Raji (cell line): Measurements from ENCODE around the gene TNFAIP1.

ENCODE experiments used
- POLR2A ChIP-seq: IDR thresholded peaks from 2 replicates; pipeline ENCODE4 v1.6.1; 2011; ENCODE audit warnings: low read depth, low read length, control low read depth; ENCODE audit not compliant: insufficient read depth

Gene TNFAIP1, protein sequence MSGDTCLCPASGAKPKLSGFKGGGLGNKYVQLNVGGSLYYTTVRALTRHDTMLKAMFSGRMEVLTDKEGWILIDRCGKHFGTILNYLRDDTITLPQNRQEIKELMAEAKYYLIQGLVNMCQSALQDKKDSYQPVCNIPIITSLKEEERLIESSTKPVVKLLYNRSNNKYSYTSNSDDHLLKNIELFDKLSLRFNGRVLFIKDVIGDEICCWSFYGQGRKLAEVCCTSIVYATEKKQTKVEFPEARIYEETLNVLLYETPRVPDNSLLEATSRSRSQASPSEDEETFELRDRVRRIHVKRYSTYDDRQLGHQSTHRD

DNA sequence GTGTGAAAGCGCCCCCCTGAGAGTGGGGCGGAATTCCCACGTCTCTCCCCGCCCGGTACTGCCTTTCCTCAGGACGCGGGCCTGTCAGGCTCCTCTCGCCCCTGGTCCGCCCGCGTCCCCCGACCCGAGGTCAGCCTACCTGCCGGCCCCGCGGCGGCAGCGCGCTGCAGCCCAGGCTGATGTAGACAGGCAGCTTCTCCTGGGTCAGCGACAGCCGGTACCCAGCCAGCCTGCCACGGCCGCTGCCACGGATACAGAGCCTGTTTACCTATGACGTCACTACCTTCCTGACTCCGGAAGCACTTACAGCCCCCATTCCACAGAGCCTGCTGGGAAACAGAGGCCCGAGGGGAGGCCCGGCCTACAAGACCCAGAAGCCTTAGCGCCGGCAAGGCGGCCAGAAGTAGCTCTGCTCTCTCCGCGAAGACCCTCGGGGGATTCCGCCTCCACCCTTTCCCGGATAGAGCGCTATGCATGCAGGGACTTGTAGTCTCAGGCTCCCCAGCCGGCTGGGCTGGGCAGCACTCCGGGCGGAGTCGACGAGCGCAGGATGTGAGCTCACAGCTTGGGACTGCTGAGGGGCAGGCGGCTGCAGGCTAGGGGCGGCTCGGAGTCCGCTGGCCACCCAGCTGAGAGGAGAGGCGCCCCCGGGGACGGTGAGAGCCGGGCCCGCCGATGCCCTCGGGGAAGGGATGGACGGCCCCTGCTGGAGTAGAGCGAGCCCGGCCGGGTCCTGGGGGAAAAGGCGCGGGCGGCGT, at the start of gene TNFAIP1, which contains the start of gene IFT20:
Gene TNFAIP1, plus strand, starts transcription at position 561 of the 758 bp plus-strand sequence. CDS start 3,761 bp downstream, outside the sequence.
Gene IFT20, minus strand, starts transcription at position 272 of the 758 bp plus-strand sequence. CDS start 3,487 bp downstream, outside the sequence.
- TF ChIP-seq POLR2A, result peak; percentile 87

DNA sequence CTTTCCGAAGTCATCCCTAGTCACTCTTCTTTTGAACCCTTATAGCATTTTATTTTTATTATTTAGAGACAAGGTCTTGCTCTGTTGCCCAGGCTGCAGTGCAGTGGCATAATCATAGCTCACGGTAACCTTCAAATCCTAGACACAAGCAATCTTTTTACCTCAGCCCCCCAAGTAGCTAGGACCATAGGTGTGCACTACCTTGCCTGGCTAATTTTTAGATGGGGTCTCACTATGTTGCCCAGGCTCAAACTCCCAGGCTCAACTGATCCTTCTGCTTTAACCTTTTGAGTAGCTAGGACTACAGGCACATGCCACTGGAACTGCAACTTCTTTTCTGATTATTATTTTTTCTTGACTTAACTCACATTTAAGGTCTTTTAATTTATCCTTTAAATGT, 49.6 kb upstream of the TNFAIP1 start:
- TF ChIP-seq POLR2A, result no peak

DNA sequence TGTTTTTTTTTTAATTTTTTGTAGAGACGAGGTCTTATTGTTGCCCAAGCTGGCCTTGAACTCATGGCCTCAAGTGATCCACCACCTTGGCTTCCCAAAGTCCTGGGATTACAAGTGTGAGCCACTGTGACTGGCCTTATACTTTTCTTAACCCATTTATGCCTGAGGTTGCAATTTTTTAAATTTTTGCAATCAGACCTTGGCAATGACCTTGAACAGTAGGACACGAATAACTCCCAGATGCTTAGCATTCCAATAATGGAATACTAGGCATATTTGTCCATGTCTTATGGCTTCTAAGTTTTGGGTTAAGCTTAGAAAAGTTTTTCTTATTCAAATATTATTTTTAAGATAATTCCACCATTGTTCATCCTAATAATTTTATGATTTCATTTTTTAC, 44.9 kb upstream of the TNFAIP1 start:
- TF ChIP-seq POLR2A, result no peak

DNA sequence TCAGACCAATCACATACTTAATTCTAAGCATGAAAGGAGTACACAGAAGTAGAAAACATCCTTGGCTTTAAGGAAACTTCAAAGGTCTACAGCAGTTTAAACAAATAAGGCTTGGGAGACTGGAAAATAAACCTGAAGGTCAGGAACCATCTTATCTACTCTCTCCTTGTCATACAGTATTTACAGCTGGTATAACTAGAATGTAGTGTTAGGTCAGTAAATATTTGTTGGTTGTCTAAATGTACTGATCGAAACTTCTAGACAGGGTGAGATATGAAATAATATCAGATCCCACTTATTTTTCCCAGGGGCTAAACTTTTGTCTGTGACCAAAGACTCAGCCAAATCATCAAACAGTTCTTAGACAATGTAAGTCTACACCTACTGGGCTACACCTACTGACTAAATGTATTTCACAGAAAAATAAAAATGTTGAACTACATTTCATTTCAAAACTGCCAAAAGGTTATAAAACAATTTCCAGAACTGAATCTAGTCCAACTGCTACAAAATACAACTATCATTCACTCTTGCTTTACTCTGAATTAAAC, 43.7 kb upstream of the TNFAIP1 start:
- no peak for TF ChIP-seq POLR2A

DNA sequence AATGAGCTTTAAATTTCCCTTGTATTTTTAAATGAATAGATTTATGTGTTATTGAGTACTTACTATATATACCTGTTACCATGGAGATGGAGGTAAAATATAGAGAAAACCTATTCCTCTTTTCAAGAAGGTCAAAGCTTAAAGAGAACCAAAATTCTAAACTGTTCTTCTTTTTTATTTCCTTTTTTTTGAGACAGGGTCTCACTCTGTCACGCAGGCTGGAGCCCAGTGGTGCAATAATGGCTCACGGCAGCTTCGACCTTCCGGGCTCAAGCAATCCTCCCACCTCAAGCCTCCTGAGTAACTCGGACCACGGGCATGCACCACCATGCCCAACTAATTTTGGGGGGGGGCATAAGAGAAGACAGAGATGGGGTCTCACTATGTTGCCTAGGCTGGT, 41.6 kb upstream of the TNFAIP1 start:
- no peak for TF ChIP-seq POLR2A

DNA sequence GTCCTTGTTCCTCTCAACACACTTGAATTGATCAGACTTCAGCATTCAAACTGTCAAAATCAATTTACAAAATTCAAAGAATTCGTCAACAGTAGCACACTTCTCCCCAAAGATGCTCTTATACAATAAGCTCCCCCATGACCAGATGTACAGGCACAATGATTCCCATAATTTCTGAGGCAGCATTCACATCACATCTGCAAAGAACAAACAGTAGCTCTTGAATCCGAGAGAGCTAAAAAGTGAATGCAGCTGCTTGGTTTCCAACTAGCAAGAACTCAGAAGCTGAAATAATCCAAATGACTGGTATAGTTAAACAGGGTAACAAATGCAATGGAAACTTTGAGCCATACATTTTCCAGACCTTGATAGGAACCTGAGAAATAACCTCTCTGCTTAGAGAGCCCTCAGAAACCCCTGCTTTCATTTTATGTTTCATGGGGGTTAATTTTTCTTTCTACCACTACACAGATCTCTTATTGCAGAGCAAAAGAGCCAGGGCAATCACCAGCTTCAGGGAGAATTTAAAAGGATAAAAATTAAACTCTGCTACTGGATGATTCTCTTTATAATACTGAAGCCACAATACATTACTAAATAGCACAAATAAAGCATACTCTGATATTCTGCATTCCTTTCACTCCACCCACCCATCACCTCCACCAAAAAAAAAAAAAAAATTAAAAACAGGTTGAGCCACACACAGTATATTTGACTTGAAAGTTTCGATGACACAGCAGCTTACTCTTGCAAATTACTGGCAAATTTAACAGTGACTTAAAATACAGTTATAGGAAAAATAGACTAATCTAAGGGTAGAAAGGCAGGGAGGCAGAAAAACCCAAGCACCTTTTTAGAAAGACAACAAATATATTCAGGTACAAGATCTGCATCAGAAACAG, 39.6 kb upstream of the TNFAIP1 start:
- no peak for TF ChIP-seq POLR2A

DNA sequence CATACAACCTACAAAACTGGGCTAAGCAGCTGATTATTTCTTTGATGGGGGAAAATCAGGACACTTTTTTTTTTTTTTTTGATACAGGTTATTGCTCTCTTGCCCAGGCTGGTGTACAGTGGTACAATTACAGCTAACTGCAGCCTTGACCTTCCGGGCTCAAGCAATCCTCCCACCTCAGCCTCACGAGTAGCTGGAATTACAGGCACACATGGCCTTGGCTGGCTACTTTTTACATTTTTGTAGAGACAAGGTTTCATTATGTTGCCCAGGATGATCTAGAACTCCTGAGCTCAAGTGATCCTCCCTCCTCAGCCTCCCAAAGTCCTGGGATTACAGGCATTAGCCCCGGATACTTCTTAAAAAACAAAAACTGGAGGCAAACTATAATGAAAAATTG, 37.1 kb upstream of the TNFAIP1 start:
- TF ChIP-seq POLR2A, result no peak

DNA sequence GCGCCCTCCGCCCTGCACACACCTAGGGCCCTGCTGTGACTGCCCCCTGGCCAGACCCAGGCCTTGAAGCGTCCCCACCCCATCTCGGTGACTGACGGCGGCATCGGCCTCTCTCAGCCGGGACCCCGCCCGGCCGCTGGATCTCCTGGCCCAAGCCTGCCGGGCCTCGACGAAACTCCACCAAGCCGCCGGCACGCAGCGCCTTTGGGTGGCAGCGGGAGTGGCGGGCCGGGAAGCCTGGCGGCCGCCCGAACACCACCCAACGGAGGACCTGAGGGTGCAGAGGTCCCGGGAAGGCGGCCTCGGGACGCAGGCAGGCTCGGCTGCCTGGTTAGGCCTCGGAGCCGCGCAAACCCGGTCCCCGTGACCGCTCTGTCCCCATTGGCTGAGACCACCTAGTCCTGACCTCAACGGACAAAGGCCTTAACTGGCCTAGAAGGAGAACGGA, 28.6 kb upstream of the TNFAIP1 start:
- no peak for TF ChIP-seq POLR2A

DNA sequence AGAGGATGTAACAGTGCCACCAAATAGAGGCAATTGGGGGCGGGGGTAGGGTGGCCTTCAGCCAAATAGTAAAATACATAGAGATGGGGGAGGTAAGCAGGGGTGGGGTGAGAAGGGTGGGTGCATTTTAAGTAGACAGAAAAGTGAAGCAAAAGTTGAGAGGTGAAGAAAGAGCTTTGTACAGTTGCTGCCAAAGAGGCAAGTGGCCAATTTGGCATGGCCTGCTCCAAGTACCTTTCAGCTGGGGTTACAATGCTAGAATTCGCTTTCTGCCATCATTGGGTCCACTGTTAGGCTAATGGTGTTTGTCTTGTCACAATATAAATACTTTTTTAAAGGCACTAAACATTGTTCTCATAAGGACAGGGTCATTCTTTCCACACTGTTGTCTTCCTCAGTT, 21.7 kb upstream of the TNFAIP1 start:
- no peak for TF ChIP-seq POLR2A

DNA sequence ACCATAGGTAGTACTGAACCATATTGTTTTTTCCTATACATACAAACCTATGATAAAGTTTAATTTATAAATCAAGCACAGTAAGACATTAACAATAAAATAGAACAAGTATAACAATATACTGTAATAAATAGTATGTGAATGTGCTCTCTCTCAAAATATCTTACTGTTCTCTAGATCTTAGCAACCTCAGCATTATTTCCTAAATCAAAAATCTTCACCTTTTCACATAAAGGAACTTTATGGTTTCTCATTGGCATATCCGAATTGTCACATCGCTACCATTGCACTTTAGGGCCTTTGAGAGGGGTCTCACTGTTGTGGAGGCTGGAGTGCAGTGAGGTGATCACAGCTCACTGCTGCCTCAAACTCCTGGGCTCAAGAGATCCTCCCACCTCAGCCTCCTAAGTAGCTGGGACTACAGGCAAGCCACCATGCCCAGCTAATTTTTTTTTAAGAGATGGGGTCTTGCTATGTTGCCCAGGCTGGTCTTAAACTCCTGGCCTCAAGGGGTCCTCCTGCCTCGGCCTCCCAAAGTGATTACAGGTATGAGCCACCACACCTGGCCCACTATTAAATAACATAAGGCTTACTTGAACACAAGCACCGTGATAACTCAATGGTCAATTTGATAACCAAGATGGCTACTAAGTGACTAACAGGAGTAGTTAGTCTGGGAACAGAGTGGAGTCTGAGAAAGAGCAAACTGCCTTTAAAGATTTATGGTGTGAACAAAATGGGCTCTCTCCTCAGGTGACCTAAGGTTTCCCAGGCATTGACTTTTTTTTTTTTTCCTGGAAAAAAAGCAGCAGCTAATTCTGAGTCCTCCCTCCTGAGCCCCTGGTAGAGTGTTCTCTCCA, 19.5 kb upstream of the TNFAIP1 start:
- no peak for TF ChIP-seq POLR2A

DNA sequence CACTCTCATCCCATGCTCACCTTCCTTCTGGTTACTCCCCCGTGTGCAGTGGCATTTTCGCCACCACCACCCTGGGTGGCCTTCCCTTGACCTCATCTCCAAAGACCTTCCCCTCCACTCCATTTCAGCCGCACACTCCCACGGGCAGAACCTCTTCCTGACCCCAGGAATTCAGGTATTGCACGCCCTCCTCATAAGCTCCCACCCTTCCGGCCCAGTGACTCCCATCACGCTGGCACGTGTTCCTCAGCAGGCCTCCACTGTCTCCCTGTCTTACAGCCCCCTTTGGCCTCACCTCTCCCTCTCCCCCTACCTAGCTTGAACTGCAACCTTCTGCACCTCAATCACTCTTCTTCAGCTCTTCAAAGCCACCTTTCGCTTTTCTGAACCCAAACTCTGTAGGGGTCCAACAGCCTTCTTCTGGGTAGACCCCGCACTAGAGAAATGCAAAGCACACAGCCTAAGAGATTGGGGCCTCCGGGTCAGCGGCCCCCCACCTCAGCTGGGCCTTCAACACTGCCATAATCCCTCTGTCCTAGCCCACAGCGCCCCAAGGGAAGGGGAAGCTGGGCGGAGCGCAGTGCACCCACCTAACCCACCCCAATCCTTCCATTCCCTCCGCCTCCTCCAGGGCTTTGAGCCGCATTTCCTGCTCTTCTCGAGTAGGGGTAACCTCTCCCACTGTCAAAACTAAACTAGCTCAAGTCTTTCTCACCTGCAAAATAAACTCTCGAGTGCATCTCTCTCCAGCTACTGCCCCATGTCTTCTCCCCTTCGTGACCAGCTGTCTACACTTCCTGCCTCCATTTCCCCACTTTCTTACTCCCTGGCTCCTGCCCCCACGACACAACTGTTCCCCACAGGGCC, 18.2 kb upstream of the TNFAIP1 start:
- TF ChIP-seq POLR2A, result no peak

DNA sequence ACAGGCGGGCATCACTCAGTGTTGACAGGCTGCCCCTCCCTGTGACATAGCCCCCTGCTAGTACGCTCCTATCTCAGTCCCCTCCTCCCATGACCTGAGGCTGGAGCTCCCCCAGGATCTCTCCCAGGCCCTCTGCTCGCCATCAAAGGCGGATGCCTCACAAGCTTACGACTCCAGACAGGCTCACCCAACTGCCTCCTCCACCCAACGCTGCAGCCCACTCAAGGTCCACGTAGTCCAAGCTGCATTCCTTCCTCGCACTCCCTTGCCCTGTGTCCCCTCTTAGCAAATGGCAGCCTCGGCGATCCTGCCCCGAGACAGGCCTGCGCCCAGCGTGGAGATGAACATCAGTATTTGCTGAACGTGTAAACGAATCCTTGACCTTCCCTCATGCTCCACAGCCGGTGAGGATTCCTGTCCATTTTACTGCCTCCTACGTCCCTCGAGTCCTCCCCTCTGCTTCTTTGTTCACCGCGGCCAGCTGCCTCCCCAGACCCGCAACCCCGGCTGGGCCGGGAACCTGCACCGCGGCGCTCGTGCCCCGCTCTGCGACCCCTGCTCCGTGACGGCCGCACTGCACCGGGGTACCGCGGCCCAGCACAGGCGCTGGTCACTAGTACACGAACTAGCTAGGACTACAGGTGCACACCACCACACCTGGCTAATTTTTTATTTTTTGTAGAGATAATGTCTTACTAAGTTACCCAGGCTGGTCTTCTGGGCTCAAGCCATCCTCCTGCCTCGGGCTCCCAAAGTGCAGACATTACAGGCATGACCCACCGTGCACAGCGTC, 17.4 kb upstream of the TNFAIP1 start:
- no peak for TF ChIP-seq POLR2A

DNA sequence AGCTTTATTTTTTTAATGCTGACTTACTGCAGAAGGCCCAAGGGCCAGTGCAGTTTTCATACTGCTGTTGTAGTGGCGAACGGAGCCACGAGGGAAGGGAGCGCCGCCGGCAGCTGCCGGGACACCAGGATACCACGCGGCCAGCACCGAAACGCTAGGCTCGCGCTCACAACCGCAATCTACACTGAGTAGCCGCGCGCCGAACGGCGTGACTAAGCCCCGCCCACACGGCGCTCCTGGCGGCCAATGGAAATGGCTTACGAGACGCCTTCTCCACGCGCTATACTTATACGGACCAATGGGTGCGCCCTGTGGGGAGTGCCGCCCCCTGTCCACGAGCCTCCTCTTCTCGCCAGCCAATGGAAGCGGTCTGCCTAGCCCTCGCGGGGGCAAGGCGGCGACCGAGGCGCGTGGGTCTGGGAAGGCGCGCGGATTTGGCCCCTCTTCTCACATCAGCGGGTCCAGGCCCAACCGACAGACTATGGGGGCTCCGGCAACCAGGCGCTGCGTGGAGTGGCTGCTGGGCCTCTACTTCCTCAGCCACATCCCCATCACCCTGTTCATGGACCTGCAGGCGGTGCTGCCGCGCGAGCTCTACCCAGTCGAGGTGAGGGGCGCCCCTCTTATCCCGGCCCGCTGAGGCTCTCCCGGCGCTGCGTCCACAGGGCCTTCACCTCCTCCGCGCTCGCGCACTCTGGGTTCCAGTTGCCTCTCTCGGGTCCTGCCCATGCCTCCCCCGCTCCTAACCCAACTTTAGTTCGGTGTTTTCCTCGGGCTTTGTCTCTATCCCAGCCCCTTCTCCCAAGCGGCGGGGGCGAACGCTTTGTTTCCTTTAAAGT, 16.6 kb upstream of the TNFAIP1 start, which contains the start of gene TMEM97:
Gene TMEM97, plus strand, starts transcription at position 442 of the 839 bp plus-strand sequence. Its CDS starts 40 bp downstream, at position 482.
- TF ChIP-seq POLR2A, result peak; percentile 92
